Effector CD4-positive, alpha-beta T cell (primary cell): ENCODE data around the gene OR2T1. TPM values are rescaled to one million over a fixed set of nuclear protein-coding genes. Genes with fewer than 3 reads are reported as not detected.
"Not testable (repeated sequence)": the region's sequence is repeated elsewhere in the genome, so short reads cannot be mapped to it uniquely, and the experiment has no call there.

Source experiments
- DNase-seq: peaks from one replicate; pipeline ENCODE4 v3.0.0-alpha.2; 2020
- total RNA-seq: gene quantifications from one replicate; lab custom pipeline; 2026; lab: John Stamatoyannopoulos, UW

OR2T1 gene, protein sequence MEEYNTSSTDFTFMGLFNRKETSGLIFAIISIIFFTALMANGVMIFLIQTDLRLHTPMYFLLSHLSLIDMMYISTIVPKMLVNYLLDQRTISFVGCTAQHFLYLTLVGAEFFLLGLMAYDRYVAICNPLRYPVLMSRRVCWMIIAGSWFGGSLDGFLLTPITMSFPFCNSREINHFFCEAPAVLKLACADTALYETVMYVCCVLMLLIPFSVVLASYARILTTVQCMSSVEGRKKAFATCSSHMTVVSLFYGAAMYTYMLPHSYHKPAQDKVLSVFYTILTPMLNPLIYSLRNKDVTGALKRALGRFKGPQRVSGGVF
- not detected for total RNA-seq

DNA sequence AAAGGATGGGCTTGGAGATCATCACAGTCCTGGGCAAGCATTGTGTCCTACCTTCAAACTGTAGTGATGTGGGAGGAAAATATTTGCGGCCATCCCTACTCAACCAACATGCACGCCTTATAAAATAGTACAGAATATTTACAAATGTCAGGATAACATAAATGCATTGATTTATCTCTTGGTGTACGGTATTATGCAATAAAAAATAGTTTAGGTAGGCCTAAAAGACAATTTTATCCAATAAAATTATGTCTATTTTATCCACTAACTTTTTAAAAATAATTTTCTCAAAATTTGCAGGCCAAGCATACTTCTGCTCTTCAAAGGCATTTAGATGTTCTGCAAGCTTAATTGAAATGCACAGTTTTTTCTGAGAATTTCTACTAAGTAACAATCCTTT lies at the start of gene OR2T1:
TSS of gene OR2T1 (plus strand) at position 301 of the 400 bp plus-strand sequence. CDS start 3,100 bp downstream, outside the sequence.
- DNase-seq = no peak

DNA sequence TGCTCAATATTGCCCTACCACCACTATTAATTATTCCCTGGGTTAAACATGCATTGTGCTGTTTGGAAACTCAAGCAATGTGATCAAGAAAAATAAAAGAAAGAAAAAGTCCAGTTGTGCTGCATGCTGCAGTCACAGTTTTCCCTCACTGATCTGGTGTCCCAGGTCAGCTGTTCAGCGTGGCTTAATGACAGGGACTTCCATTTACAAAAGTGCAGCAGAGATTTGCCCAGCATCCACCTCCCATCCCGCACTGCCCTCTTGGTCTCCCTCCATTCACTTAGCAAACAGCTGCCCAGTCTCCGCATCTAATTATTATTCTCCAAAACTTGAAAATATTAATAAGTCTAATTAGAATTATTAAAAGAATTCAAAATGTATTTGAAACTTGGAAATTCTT lies 43.4 kb upstream of the OR2T1 start:
- no peak for DNase-seq

DNA sequence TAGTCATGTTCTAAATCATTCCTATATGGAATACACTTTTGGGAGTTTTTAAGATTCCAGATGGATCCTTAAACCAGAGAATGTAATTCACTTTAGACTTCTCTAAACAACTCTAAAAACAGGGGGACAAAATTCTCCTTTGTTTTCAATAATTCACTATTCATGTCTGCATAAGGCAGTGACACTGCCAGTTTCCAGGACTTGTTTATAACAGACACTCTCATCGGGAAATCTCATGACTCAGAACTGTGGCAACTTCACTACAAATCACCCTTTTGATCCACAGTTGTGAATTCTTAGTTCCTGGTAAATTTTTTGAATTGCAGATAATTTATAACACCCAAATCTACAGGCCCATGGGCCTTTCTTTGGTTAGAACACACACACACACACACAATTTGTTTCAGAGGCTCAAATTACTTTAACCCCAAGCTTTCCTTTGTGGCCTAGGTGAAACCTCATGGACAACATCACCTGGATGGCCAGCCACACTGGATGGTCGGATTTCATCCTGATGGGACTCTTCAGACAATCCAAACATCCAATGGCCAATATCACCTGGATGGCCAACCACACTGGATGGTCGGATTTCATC lies 41.6 kb upstream of the OR2T1 start, which contains the start of gene OR2T4:
TSS of gene OR2T4 (plus strand) at position 545 of the 595 bp plus-strand sequence. CDS start at position 545, 0 bp downstream.
- no peak for DNase-seq

DNA sequence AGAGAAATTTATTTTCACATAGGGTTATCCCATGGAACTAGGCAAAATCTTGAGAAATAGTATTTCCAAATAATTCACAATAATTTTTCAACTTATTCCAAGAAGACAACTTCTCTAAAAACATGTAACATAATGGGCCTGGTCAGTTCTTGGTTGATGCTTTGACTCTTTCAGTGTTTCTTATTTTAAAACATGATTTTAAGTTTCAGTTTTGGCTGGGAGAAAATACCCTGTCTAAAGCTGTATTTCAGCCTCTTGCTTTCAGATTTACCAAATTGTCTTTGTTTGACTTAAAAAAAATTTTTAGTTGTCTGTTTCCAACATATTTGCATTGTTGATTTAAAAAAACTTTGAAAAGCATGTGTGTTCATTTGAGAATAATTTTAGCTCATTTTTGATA lies 36.2 kb upstream of the OR2T1 start:
- DNase-seq = no peak

DNA sequence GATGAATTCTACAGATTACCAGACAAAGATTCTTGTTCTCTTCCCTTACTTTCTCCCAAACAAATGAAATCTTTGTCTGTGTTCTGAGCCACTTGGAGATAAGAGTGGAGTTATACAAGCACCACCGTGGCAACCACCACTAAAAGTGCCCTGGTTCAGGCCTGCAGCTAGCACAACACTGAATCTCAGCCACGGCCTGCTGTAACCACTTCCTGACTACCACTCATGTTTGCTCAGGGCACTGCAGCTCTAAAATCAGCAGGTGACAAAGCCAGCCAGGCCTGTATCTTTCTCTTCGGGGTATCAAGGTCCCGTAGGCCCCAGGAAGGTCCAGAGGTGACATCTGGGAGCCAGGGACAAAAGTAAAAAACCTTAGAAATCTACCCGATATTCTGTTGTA lies 30.5 kb upstream of the OR2T1 start:
- no peak for DNase-seq

DNA sequence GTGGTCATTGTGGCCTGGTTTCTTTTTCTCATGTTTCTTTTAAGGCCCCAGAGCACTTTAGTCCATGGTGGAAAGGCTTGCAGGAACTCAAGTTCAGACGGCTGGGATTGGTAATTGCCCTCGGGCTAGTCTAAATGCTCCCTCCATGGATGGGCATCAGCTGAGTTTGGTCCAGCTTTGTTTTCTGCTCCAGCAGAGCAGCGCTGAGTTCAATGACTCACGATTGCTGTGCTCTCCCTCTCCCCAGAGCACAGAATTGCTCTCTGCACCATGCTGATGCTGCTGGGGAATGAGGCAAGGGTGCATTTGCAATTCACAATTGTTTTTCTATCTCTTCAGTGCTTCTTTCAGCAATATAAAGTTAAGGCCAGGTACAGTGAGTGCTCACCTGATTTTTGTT lies 29.1 kb upstream of the OR2T1 start:
- no peak for DNase-seq

DNA sequence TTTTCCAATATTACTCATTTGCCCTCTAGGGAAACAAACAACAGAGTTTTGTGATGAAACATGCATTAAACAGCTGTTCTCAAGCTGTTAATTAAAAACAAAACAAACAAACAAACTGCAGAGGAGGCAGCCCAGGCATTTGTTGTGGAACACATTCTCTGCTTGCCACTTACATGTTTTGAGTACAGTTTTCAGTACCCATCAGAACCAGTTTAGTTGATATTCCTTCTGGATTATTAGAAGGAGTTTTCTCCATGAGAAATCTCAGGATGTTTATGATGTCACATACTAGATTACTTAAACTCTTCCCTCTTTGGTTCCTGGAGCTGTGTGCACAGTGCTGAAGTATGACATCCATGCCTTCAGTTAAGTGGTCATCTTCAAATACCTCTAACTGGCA lies 27.4 kb upstream of the OR2T1 start, which contains the start of gene OR2T6:
TSS of gene OR2T6 (plus strand) at position 301 of the 400 bp plus-strand sequence. CDS start 11,863 bp downstream, outside the sequence.
- no peak for DNase-seq

DNA sequence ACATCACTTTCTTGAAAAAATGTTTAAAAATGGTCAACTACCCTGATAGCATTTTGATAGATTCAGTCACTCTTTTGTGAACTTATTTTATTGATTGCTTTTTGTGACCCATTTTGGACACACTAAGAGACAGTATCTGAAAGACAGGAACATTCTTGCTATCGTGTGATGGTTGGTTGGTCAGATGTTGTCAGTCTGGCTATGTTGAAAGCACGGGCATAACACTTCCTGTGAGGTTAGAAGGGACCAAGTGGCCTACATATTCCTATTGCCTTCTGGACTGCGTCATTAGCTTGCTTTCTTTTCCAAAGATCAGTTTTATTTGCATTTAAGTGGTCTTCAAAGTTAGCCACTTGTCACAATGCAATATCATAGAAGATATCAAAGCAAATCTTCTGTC lies 25.9 kb upstream of the OR2T1 start:
- DNase-seq = no peak

DNA sequence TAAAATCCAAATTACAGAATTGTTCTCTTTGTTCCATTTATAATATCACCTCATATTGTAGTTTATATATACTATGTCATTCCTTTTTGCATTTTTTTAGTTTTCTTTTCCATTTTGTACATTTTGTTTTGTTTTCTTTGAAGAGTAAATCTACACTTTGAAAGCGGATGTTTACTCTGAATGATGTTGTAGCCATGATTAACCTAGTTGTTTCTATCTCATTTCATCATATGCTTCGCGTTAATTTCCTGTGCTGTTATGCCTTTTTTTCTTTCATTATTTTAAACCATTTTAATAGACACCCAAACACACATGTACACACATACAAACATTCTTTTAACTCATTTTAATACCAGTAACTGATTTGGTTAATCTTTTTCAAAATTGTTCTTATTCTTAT lies 22.0 kb upstream of the OR2T1 start:
- no peak for DNase-seq

DNA sequence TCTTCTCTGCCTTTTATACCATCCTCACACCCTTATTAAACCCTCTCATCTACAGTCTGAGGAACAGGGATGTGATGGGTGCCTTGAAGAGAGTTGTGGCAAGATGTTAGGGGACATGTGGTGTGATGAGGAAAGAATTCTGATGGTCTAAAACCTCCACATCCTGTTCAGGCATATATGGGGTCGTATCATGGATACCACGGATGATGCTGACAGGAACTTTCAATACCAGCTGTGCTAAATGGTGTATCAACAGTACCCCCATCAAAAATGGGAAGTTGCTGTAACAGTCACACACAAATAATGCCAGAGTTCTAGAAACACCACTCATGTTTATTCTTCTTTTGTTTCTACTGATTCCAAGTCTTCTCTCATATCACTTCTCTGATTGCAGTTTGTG lies 14.4 kb upstream of the OR2T1 start:
- DNase-seq = no peak

DNA sequence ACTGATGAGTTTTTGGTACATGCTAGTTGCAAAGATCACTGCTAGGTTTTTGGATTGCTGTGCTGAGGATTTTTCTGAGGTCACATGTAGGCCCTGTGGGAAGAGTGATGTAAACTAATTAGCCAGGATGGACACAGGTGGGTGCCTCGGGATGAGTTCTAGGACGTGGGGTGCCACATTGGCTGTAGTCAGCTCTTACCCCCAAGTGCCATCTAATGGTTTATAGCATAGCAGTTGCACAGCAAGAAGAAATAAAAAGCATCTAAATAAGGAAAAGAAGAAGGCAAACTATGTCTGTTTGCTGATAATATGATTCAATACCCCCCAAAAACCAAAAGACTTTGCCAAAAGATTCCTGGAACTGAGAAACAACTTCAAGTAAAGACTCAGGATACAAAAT lies 9.8 kb upstream of the OR2T1 start:
- no peak for DNase-seq

DNA sequence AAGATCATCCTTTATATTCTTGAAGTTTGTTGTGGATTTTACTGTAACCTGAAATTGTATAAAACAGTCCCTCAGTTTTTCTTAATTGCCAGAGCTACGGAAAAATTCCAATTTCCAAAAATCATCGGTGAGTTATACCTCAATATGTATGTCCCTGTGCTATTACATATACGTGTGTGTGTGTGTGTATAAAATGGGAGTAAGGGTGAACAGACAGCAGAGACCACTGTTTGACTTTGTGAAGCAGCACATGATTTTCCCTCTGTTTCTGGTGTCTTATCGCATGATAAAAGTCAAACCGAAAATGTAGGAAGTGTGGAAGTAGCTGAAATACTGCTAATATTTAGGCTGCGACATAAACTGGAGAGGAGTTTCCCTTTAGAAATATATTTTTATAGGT lies 1.2 kb downstream of the OR2T1 start:
- no peak for DNase-seq

DNA sequence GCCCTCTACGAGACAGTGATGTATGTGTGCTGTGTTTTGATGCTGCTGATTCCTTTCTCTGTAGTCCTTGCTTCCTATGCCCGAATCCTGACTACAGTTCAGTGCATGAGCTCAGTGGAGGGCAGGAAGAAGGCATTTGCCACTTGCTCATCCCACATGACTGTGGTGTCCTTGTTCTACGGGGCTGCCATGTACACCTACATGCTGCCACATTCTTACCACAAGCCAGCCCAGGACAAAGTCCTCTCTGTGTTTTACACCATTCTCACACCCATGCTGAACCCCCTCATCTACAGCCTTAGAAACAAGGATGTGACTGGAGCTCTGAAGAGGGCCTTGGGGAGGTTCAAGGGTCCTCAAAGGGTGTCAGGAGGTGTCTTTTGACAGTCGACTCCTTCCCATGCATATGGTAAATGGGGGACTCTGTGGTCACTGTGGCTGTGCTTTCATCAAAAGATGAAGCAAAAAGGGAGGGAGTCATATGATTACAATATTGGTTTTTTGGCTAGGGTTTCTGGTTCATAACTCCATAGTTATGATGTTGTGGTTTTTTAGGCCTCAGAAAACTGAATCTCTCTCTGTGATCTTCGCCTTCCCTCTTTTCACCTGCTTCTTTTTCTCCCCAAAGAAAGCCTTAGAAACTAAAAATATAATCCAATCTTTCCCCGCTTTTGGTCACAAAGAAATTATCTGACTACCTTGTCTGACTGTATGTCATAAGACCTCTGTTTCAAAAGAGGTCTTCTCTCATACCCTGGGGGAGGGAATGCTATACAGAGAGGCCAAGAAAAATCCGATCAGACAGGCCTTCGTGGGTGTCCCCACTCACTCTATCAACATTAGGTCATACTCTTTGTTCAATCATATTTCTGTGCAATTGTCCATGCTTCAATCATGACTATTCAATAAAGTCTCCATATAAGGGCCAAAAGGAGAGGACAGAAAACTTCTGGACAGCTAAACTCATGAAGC lies 4.2 kb downstream of the OR2T1 start:
- DNase-seq = no peak

DNA sequence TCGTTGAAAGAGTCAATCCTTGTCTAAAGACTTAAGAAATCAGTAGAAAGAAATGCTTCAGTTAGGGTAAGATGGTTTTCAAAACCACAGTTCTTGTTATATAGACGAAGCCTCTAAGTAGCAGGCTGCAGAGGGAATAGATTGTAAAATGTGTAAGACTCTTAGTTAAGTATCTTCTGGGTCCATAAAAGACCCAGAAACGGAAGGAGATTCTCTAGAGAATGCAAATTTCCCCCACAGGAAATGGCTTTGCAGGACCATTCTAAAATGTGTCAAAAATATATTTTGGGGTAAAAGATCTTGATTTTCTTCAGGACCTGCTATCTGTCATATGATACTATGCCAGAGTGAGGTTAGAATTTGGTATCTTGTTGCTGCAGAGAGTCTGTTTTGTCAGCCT lies 13.4 kb downstream of the OR2T1 start:
- DNase-seq = no peak

DNA sequence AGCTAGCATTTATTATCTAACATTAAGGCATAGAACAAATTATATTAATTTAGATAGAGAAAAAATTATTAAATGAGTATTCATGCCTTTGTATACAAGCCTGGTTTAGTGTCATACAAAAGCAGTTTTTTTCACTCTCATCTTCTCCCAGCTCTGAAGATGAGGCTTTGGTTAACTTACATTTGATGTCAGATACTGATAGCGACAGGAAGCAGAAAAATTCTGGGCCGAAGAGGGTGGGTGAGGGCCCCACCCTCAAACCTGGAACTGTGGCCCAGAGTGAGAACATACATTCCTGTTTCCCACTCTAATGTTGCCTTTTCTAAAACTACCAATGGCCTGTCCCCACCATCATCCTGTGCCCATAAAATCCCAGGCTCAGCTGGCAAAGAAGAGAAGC lies 15.0 kb downstream of the OR2T1 start:
- no peak for DNase-seq

DNA sequence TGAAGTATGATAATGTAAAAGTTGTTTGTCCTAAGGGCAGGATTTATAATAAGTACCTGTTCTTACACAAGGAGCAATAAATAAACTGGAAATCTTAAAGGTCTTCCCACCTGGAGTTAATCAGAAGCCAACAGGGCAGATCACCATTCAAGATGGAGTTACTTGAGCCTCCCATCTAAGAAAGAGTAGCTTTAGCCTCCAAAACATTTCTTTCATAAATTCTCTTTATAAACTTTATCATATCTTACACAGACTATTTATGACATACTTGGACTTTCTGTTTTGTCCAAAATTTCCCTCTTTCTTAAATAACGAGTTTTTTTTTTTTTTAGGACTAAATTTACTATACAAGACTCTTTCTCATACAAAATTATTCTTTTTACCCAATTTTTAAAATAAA lies 18.5 kb downstream of the OR2T1 start:
- no peak for DNase-seq

DNA sequence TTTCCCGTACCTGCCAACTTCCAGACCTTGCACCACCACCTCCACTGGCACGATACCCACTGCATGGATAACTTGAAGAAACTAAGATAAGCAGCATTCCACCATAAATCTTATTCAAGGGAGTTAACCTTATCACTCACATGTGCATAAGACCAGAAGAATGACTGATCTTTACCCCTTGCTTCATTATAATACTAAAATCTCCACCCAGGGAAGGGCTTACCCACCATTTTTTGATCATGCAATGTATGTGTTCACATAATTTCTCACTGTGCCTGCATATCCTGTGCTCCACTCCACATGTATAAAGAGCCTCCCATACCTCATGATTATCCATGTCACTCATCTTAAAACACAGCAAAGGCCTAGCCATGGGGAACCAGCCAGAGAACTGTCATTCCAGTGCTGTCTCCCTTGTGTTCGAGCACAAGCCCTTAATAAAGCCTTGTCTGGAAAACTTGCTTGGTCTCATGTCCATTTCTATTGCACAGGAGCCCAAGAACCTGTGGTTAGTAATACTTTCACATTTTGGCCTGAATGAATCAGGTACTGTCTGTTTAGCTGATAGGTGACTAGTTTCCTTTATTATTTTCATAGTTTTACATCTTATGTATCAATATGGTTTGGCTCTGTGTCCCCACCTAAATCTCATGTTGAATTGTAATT lies 24.8 kb downstream of the OR2T1 start:
- DNase-seq = not testable (repeated sequence)

DNA sequence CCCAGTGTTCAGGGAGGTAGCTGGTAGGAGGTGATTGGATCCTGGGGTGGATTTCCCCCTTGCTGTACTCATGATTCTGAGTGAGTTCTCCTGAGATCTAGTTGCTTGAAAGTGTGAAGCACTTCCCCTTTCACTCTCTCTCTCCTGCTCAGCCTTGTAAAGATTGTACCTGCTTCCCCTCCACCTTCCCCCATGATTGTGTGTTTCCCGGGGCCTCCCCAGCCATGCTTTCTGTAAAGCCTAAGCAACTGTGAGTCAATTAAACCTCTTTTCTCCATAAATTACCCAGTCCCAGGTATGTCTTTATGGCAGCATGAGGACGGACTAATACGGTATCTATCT lies 25.3 kb downstream of the OR2T1 start:
- DNase-seq = not testable (repeated sequence)

DNA sequence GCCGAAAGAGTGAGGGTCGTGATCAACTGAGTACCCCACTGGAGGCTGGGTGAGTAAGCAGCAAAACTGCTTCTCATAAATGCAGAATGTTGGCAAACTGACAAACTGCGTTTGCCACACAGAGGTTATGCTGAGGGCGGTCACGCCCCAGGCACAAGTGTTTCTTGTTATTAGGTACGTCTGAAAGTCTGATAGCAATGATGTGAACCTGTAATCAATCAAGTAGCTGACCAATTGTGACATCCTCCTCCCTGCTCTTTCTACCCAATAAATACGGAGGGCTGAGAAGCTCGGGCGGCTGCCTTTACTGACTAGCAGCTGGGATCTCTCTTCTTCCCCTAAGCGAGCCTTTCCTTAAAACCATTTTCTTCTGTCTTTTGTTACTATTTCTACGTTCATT lies 28.8 kb downstream of the OR2T1 start:
- DNase-seq = not testable (repeated sequence)

DNA sequence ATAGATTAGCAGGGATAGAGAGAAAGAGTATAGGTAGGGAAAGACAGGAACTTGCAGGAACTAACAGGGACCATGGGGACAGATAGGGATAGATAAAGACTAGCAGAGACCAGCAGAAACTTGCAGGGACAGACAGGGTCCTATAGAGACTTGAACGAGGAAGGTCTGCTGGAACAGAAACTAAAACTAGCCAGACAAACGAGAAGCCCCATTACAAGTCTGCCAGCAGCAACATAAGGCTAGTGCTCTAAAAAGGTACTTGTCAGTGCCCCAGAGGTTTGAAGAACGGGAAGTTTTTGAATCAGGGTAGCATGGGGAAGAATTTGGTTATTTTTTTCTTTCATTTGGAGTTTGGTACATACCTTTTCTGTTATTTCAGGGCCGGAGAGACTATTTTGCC lies 29.4 kb downstream of the OR2T1 start:
- not testable (repeated sequence) for DNase-seq

DNA sequence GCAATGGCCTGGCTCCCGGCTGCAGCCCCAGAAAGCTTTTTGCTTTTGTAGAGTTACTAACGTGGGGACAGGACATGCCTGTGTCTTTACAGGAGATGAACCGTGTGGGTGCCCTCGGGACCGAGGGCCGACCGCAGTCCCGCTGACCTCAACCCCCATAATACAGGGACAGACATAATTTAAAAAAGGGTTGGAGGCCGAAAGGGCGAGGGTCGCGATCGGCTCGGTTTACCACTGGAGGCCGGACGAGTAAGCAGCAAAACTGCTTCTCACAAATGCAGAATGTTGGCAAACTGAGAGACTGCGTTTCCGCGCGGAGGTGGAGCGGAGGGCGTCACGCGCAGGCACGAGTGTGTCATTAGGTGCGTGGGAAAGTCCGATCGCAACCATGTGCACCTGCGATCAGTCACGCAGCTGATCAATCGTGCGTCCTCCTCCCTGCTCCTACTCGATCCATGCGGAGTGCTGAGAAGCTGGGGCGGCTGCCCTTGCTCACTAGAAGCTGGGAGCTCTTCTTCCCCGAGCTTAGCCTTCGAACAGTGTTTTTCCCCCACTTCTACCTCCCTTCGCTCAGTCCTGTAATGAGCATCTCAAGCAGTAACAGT lies 31.1 kb downstream of the OR2T1 start:
- not testable (repeated sequence) for DNase-seq

DNA sequence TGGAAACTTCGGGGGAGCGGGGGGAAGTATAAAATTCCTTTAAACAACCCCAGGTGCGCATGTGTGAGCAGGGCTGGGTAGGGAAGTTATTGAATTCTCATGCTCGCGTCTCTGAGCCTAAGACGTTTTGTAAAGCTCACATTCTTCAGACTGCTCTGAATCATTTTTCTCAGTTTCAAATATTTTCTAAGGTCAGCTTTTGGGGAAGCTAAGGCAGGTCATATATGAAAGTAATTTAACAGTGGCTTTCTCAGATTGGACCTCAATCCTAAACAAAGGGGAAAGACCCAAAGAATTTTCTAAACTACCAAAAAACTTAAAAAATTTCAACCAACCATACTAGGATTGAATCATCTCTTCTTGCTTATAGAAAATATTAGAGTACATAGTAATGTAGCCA lies 32.1 kb downstream of the OR2T1 start:
- not testable (repeated sequence) for DNase-seq
